ENCODE results near the gene CDC42BPB.

Gene CDC42BPB

DNA sequence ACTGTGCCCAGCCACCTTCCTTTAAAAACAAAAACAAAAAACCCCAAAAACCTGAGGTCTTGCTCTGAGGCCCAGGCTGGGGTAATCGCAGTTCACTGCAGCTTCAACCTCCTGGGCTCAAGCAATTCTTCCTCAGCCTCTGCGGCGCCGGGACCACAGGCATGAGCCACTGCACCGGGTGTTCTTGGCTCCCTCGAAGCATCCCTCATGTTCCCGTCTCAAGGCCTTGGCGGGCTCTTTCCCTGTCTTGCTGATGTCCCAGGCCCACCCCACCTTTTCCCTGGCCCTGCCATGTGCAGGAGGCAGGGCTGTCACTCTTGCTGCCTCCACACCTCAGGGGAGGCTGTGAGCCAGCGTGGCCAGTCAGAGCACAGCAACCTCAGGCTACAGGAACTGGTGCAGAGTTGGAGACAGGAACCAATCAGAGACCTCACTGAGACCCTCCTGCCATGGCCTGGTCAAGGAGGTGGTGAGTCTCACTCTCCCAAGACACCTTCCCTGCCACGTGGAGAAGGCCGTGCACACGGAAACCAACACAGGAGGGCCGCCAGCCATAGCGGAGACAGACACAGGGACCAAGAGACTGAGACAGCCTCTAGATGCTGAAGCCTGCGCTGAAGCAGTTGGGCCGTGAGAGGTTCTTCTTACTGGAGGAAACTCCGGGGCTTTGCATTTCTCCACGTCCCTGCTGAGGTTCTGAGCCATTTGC is 140.8 kb downstream of the CDC42BPB start:
- Histone ChIP-seq H3K27ac (no peak overlapping the region), H3K9ac (no peak overlapping the region), H3K4me3 (ENCODE audit: low read depth, low read length) (no peak overlapping the region), H2AFZ (no peak overlapping the region), H3K9me3 (ENCODE audit: control insufficient read depth, low read length) (no peaks in the 10 kb centered on the region), H3K4me2 (ENCODE audit: low read length) (no peak overlapping the region), H3K27me3 (ENCODE audit: control insufficient read depth, insufficient read depth, low read length) (no peaks in the 10 kb centered on the region), H3K4me1 (no peaks in the 10 kb centered on the region), H3K36me3 (ENCODE audit: control insufficient read depth, insufficient read depth, low read length) (no peaks in the 10 kb centered on the region), H3K79me2 (no peaks in the 10 kb centered on the region)
- TF ChIP-seq, protein P1, sequence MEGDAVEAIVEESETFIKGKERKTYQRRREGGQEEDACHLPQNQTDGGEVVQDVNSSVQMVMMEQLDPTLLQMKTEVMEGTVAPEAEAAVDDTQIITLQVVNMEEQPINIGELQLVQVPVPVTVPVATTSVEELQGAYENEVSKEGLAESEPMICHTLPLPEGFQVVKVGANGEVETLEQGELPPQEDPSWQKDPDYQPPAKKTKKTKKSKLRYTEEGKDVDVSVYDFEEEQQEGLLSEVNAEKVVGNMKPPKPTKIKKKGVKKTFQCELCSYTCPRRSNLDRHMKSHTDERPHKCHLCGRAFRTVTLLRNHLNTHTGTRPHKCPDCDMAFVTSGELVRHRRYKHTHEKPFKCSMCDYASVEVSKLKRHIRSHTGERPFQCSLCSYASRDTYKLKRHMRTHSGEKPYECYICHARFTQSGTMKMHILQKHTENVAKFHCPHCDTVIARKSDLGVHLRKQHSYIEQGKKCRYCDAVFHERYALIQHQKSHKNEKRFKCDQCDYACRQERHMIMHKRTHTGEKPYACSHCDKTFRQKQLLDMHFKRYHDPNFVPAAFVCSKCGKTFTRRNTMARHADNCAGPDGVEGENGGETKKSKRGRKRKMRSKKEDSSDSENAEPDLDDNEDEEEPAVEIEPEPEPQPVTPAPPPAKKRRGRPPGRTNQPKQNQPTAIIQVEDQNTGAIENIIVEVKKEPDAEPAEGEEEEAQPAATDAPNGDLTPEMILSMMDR (IDR thresholded peaks at IDR 0.05), result no peak

DNA sequence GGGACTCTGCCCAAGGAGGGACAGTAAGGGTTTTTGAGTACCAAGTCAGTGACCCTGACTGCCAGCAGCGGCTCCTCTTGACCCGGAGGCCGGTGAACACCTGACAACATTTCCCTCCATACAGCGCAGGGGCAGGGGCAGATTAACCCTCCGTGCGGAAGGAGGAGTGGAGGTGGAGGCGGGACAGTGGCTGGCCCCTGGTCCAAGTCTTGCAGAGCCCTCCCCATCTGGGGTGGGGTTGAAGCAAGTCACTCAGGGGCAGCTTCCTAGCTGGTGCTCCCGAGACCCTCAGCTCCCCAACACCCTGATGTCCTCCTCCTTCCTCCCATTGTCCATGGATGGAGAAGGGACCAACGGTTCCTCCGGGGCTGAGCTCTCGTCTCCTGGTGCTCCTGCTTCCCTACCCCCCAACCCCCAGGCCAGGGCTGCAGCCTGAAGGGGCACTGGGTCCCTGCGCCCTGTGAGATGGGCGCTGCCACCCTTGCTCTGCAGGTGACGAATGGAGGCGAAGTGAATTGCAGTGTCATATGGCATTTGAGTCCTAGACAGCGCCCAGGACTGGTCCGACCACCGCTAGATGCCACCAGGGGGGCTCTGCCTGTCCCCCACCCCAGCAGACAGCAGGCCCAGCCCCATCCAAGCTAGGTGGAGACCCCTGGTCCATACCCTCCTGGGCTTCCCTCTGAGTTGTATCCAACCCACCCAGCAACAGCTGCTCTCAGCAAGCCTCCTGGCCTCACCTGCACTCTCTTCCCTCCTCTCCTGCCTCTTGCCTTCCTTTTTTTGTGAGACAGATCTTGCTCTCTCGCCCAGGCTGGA is 141.8 kb downstream of the CDC42BPB start:
- H3K27ac ChIP-seq, result no peak overlapping the region
- no peaks in the 10 kb centered on the region for H3K9me3 ChIP-seq (ENCODE audit: control insufficient read depth, low read length)
- H3K4me2 ChIP-seq (ENCODE audit: low read length), result no peak overlapping the region
- no peaks in the 10 kb centered on the region for H3K27me3 ChIP-seq (ENCODE audit: control insufficient read depth, insufficient read depth, low read length)
- no peaks in the 10 kb centered on the region for H3K36me3 ChIP-seq (ENCODE audit: control insufficient read depth, insufficient read depth, low read length)
- no peak overlapping the region for H3K4me3 ChIP-seq (ENCODE audit: low read depth, low read length)
- TF ChIP-seq, protein P1 (IDR thresholded peaks at IDR 0.05), result no peak
- no peak overlapping the region for H2AFZ ChIP-seq
- H3K9ac ChIP-seq, result no peak overlapping the region
- H3K79me2 ChIP-seq, result no peaks in the 10 kb centered on the region
- H3K4me1 ChIP-seq, result no peaks in the 10 kb centered on the region

DNA sequence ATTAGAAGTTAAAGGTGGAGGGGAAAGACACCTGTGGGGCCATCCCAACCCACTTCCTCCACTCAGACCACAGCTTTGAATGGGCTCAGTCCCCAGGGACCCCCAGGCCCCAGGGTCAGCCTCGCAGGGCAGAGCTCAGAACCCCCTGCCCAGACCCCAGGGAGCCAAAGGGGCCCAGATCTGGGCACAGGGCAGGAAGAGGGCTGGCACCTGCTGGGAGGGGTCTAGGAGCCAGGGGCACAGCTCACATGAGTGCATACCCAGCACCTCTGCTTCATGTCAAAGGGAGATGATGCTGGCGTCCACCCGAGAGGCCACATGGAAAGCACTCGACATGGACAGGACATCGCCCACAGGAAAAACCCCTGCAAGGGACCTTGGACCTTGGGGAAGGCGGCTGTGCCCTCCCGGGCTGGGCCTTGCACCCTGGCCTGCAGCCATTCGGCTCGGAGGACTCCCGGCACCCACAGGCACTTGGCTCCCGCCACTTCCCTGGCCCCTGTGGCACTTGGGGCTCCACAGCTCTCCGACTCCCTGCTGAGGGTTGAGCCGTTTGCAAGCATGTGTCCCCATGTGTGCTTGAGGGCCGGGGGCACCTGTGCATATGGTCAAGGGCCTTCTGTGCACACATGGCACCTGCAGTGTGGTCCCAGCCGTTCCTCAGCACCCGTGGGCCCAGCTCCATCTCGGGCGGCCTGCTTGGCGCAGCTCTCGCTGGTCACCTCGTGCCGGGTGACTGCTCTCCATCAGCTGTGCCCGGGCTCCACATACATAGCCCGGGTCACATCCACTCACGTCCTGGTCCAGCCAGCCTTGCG is 142.7 kb downstream of the CDC42BPB start:
- no peak overlapping the region for H3K4me2 ChIP-seq (ENCODE audit: low read length)
- no peaks in the 10 kb centered on the region for H3K36me3 ChIP-seq (ENCODE audit: control insufficient read depth, insufficient read depth, low read length)
- TF ChIP-seq, protein P1 (IDR thresholded peaks at IDR 0.05), result no peak
- H3K4me1 ChIP-seq, result no peaks in the 10 kb centered on the region
- H3K9me3 ChIP-seq (ENCODE audit: control insufficient read depth, low read length), result no peaks in the 10 kb centered on the region
- H3K27me3 ChIP-seq (ENCODE audit: control insufficient read depth, insufficient read depth, low read length), result no peaks in the 10 kb centered on the region
- no peak overlapping the region for H2AFZ ChIP-seq
- no peak overlapping the region for H3K9ac ChIP-seq
- H3K27ac ChIP-seq, result no peak overlapping the region
- no peak overlapping the region for H3K4me3 ChIP-seq (ENCODE audit: low read depth, low read length)
- H3K79me2 ChIP-seq, result no peaks in the 10 kb centered on the region

DNA sequence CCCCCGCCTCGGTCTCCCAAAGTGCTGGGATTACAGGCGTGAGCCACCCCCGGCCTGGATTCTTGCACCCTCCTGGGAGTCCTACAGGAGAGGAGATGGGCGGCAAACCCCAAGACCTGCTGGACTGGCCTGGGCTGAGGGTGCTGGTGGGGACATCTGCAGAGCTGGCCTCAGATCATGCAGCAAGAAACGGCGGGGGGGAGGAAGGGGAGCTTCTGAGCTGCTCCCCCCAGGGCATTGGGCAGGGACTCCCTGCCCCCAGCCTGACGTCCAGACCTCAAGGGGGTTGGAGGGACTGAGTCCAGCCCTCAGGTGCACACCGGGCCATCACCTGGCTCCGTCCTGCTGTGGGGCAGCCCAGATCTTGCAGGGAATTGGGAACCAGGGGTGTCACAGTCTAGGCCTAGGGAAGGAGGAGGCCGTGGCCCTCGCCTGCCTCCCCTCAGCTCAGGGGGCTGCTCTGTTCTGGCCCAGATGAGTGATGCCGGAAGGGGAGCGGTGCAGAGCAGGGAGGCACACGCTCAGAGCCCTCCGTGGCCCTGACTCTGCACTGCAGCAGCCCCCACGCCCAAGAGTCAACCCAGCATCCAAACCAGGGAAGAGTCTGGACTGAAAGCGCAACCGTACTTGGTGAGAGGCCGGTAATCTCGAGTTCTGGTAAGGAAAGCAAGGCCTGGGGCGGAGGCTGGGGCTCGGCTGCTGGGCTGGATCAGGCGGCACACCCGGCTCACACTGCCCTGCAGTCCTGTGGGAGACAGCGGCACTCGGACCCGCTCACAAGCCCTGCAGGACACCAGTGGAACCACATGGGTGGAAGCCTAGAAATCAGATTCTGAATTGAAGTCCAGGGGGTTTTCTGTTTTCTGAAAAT is 143.8 kb downstream of the CDC42BPB start:
- H3K79me2 ChIP-seq, result no peaks in the 10 kb centered on the region
- TF ChIP-seq, protein P1 (IDR thresholded peaks at IDR 0.05), result no peak
- no peak overlapping the region for H3K4me2 ChIP-seq (ENCODE audit: low read length)

More for the DNA sequence above, 143.8 kb downstream of the CDC42BPB start:
- Histone ChIP-seq H3K27ac (no peak overlapping the region), H3K9me3 (ENCODE audit: control insufficient read depth, low read length) (no peaks in the 10 kb centered on the region), H3K9ac (no peak overlapping the region), H3K27me3 (ENCODE audit: control insufficient read depth, insufficient read depth, low read length) (no peaks in the 10 kb centered on the region), H3K4me1 (no peaks in the 10 kb centered on the region), H3K36me3 (ENCODE audit: control insufficient read depth, insufficient read depth, low read length) (no peaks in the 10 kb centered on the region), H2AFZ (no peak overlapping the region), H3K4me3 (ENCODE audit: low read depth, low read length) (no peak overlapping the region)

Measured in parathyroid adenoma (tissue), 2 donors.